GM23248 (cell line): ENCODE measurements around the gene STARD7. TPM values are rescaled to one million over a fixed set of nuclear protein-coding genes. Genes with fewer than 3 reads are reported as not detected.
"Not testable (repeated sequence)": the region's sequence is repeated elsewhere in the genome, so short reads cannot be mapped to it uniquely, and the experiment has no call there.

ENCODE experiments used
- DNase-seq: peaks from one replicate; pipeline ENCODE4 v3.0.0-alpha.2; 2015
- H2AFZ ChIP-seq: fragments of 200-600 bp; sonication (generic); 2 replicates; pipeline ENCODE4 v1.6.1; 2016; ENCODE audit warnings: antibody characterized with exemption
- H3F3A ChIP-seq: fragments of 200-600 bp; sonication (generic); 2 replicates; pipeline ENCODE4 v1.6.1; 2016; ENCODE audit warnings: mild to moderate bottlenecking, antibody characterized with exemption, mixed run types; ENCODE audit not compliant: insufficient read depth
- H3K27ac ChIP-seq: fragments of 200-600 bp; sonication (generic); 2 replicates; pipeline ENCODE4 v1.5.1; 2016; ENCODE audit warnings: mild to moderate bottlenecking
- H3K27me3 ChIP-seq: fragments of 200-600 bp; sonication (generic); replicated peaks from 2 replicates; pipeline ENCODE4 v1.6.1; 2016; ENCODE audit warnings: mild to moderate bottlenecking; ENCODE audit not compliant: insufficient read depth
- H3K36me3 ChIP-seq: fragments of 200-600 bp; sonication (generic); 2 replicates; pipeline ENCODE4 v1.6.1; 2016; ENCODE audit warnings: low read depth, mild to moderate bottlenecking
- H3K4me1 ChIP-seq: fragments of 200-600 bp; sonication (generic); 2 replicates; pipeline ENCODE4 v1.6.1; 2016; ENCODE audit warnings: mild to moderate bottlenecking; ENCODE audit not compliant: insufficient read depth
- H3K4me2 ChIP-seq: fragments of 200-600 bp; sonication (generic); one replicate; pipeline ENCODE4 v1.6.1; 2016; ENCODE audit warnings: mild to moderate bottlenecking; ENCODE audit not compliant: unreplicated experiment
- H3K4me3 ChIP-seq: fragments of 200-600 bp; sonication (generic); 2 replicates; pipeline ENCODE4 v1.5.1; 2016; ENCODE audit warnings: mild to moderate bottlenecking
- H3K79me2 ChIP-seq: fragments of 200-600 bp; sonication (generic); 2 replicates; pipeline ENCODE4 v1.6.1; 2016; ENCODE audit warnings: mild to moderate bottlenecking; ENCODE audit not compliant: insufficient read depth
- H3K9ac ChIP-seq: fragments of 200-600 bp; sonication (generic); 2 replicates; pipeline ENCODE4 v1.6.1; 2016; ENCODE audit warnings: mild to moderate bottlenecking
- H3K9me2 ChIP-seq: fragments of 200-600 bp; sonication (generic); 2 replicates; pipeline ENCODE4 v1.6.1; 2016; ENCODE audit warnings: mixed run types, mild to moderate bottlenecking, moderate library complexity; ENCODE audit not compliant: insufficient read depth
- H3K9me3 ChIP-seq: fragments of 200-600 bp; sonication (generic); one replicate; pipeline ENCODE4 v1.6.1; 2017; ENCODE audit warnings: low read depth
- H4K20me1 ChIP-seq: fragments of 200-600 bp; sonication (generic); 2 replicates; pipeline ENCODE4 v1.6.0; 2016; ENCODE audit not compliant: insufficient read depth
- EZH2 ChIP-seq: fragments of 200-600 bp; sonication (generic); IDR thresholded peaks from 2 replicates; pipeline ENCODE4 v1.6.1; 2018; ENCODE audit warnings: antibody characterized with exemption, mild to moderate bottlenecking; ENCODE audit not compliant: insufficient read depth, poor library complexity, severe bottlenecking
- EZH2phosphoT487 ChIP-seq: fragments of 200-600 bp; sonication (generic); IDR thresholded peaks from 2 replicates; pipeline ENCODE4 v1.6.1; 2018; ENCODE audit warnings: antibody characterized with exemption, moderate library complexity, mild to moderate bottlenecking, low read depth; ENCODE audit not compliant: insufficient read depth
- WGBS, 2 experiments: methylation state at CpG; one replicate each; pipeline ENCODE4 v1.1.6; 2015 to 2017; ENCODE audit warnings: low lambda C conversion rate in 2 of 2, low coverage in 1 of 2; ENCODE audit errors: missing lambda C conversion rate in 2 of 2; 5-methylcytosine and 5-hydroxymethylcytosine counted together
- in situ Hi-C: fragments of 300-500 bp; cut with MboI; formaldehyde crosslinking; loops from 2 replicates; pipeline ENCODE4 v1.15.0; 2020
- polyA plus RNA-seq: library from polyadenylated mRNA; unstranded; fragments of >200 nt; fragmentation: Nextera tagmentation; extraction: Ambion mirVana; gene quantifications from 2 replicates; pipeline ENCODE4 v1.2.1, GENCODE V29; 2016
- total RNA-seq: library from RNA; depleted of rRNA; stranded (reverse); fragments of >200 nt; shearing (Covaris generic); gene quantifications from 2 replicates; pipeline ENCODE4 v1.2.3, GENCODE V29; 2014

STARD7 gene
- total and polyA plus RNA-seq, 2 experiments from 2014 or later, result 93.3 to 120 TPM

GRCh38 chr2:96233880-96234316 lies 25.3 kb upstream of the STARD7 start:
- in situ Hi-C loops, result no loop called here

GRCh38 chr2:96233436-96233835 lies 24.8 kb upstream of the STARD7 start:
- Histone ChIP-seq H3K27ac (no peak overlapping the region), H4K20me1 (no peaks in the 10 kb centered on the region), H3K36me3 (no peaks in the 10 kb centered on the region), H3K4me1 (no peaks in the 10 kb centered on the region), H3K79me2 (no peaks in the 10 kb centered on the region), H3K4me3 (no peak overlapping the region), H3K9me3 (no peaks in the 10 kb centered on the region), H3K9me2 (no peaks in the 10 kb centered on the region), H3K9ac (no peak overlapping the region), H3F3A (no peaks in the 10 kb centered on the region), H2AFZ (no peak overlapping the region), H3K4me2 (no peak overlapping the region), H3K27me3 (no peaks in the 10 kb centered on the region)
- no peak for DNase-seq
- 96 to 100% methylated on average over 6 of the region's 6 CpGs for WGBS, 2 experiments
- TF ChIP-seq EZH2, result no peak
- no peak for TF ChIP-seq EZH2phosphoT487
- in situ Hi-C loops, result no loop called here

More at GRCh38 chr2:96233880-96234316, 25.3 kb upstream of the STARD7 start:
- H3K9me2 ChIP-seq, result no peaks in the 10 kb centered on the region
- no peak overlapping the region for H3K9ac ChIP-seq
- no peak overlapping the region for H3K4me2 ChIP-seq
- no peaks in the 10 kb centered on the region for H4K20me1 ChIP-seq
- H3F3A ChIP-seq, result no peaks in the 10 kb centered on the region
- H3K9me3 ChIP-seq, result no peaks in the 10 kb centered on the region
- no peak overlapping the region for H3K4me3 ChIP-seq
- WGBS, 2 experiments, result 71 to 74% methylated on average over 4 of the region's 4 CpGs
- H3K4me1 ChIP-seq, result no peaks in the 10 kb centered on the region
- H3K27me3 ChIP-seq, result no peaks in the 10 kb centered on the region
- no peak overlapping the region for H2AFZ ChIP-seq
- TF ChIP-seq EZH2phosphoT487, result no peak
- TF ChIP-seq EZH2, result no peak
- H3K79me2 ChIP-seq, result no peaks in the 10 kb centered on the region
- DNase-seq, result no peak
- no peaks in the 10 kb centered on the region for H3K36me3 ChIP-seq
- H3K27ac ChIP-seq, result no peak overlapping the region

GRCh38 chr2:96231316-96231715 lies 22.7 kb upstream of the STARD7 start:
- WGBS, 2 experiments, result 92% methylated on average over 4 of the region's 4 CpGs
- H4K20me1 ChIP-seq, result no peaks in the 10 kb centered on the region
- H3F3A ChIP-seq, result no peaks in the 10 kb centered on the region
- no peak overlapping the region for H3K27ac ChIP-seq
- no peaks in the 10 kb centered on the region for H3K79me2 ChIP-seq
- H3K9me3 ChIP-seq, result no peaks in the 10 kb centered on the region
- H3K36me3 ChIP-seq, result no peaks in the 10 kb centered on the region
- in situ Hi-C loops, result no loop called here
- no peak for DNase-seq
- H3K4me3 ChIP-seq, result no peak overlapping the region
- no peak overlapping the region for H3K9ac ChIP-seq
- no peaks in the 10 kb centered on the region for H3K9me2 ChIP-seq
- H3K27me3 ChIP-seq, result no peaks in the 10 kb centered on the region
- no peak overlapping the region for H2AFZ ChIP-seq
- no peak overlapping the region for H3K4me2 ChIP-seq
- H3K4me1 ChIP-seq, result no peaks in the 10 kb centered on the region
- TF ChIP-seq EZH2 (no peak), EZH2phosphoT487 (no peak)

- H3K4me1 ChIP-seq, result no peaks in the 10 kb centered on the region
- DNase-seq, result no peak
- no peaks in the 10 kb centered on the region for H3K36me3 ChIP-seq
- no peak overlapping the region for H3K27ac ChIP-seq
- TF ChIP-seq EZH2, result no peak
- no peak for TF ChIP-seq EZH2phosphoT487
- no peak overlapping the region for H3K4me2 ChIP-seq
- no peaks in the 10 kb centered on the region for H3F3A ChIP-seq
- no peaks in the 10 kb centered on the region for H4K20me1 ChIP-seq
- no peaks in the 10 kb centered on the region for H3K27me3 ChIP-seq
- H3K9ac ChIP-seq, result no peak overlapping the region
- H3K4me3 ChIP-seq, result no peak overlapping the region
- no peaks in the 10 kb centered on the region for H3K79me2 ChIP-seq
- no peaks in the 10 kb centered on the region for H3K9me2 ChIP-seq
- no peak overlapping the region for H2AFZ ChIP-seq
- 81 to 88% methylated on average over 3 of the region's 3 CpGs for WGBS, 2 experiments
- H3K9me3 ChIP-seq, result no peaks in the 10 kb centered on the region
- in situ Hi-C loops, result no loop called here
Measured at GRCh38 chr2:96225016-96225533, 16.4 kb upstream of the STARD7 start.

GRCh38 chr2:96221106-96221505 lies 12.5 kb upstream of the STARD7 start:
- 89 to 100% methylated on average over 1 of the region's 1 CpG for WGBS, 2 experiments
- H3K9ac ChIP-seq, H2AFZ ChIP-seq, H3K36me3 ChIP-seq, H3K9me2 ChIP-seq, H3F3A ChIP-seq, H3K9me3 ChIP-seq, H3K27ac ChIP-seq, H3K79me2 ChIP-seq, H3K4me3 ChIP-seq, in situ Hi-C loops, H3K27me3 ChIP-seq, H4K20me1 ChIP-seq, H3K4me2 ChIP-seq, H3K4me1 ChIP-seq, DNase-seq: not testable (repeated sequence)

- H3K4me2 ChIP-seq, H3K27ac ChIP-seq, in situ Hi-C loops, DNase-seq, H3K4me1 ChIP-seq, H3K9me3 ChIP-seq, H3F3A ChIP-seq, H3K27me3 ChIP-seq, H3K9ac ChIP-seq, H3K9me2 ChIP-seq, H3K4me3 ChIP-seq, H3K79me2 ChIP-seq, H4K20me1 ChIP-seq, H2AFZ ChIP-seq, H3K36me3 ChIP-seq: not testable (repeated sequence)
- WGBS, 2 experiments, result 90 to 95% methylated on average over 4 of the region's 4 CpGs
Measured at GRCh38 chr2:96219959-96220358, 11.3 kb upstream of the STARD7 start.
